CD4-positive, alpha-beta T cell (primary cell): ENCODE data around the gene NPNT. TPM values are rescaled to one million over a fixed set of nuclear protein-coding genes. Genes with fewer than 3 reads are reported as not detected.

Experiments used
- ATAC-seq: fragments of 200-7000 bp; cut with Tn5 transposase; one replicate; pipeline ENCODE4 v1.10.0; 2022; ENCODE audit warnings: mild to moderate bottlenecking; ENCODE audit not compliant: poor library complexity
- CTCF ChIA-PET: fragments of 350-600 bp; sonication (Branson Sonifier 250); formaldehyde crosslinking; loops from one replicate; lab custom pipeline; 2021; ENCODE audit warnings: antibody characterized with exemption, inconsistent platforms; lab: Charles Lee
- POLR2A ChIA-PET: fragments of 350-600 bp; sonication (Branson Sonifier 250); formaldehyde crosslinking; loops from one replicate; lab custom pipeline; 2021; ENCODE audit warnings: antibody characterized with exemption, inconsistent platforms; lab: Charles Lee
- DNase-seq, 14 experiments: peaks; one replicate each; pipeline ENCODE4 v3.0.0-alpha.2; 2013 to 2020; ENCODE audit warnings: mixed read lengths in 2 of 14
- H3K27ac ChIP-seq, 2 donors: one replicate each; pipeline versions ENCODE4 v1.5.1 to v1.7.0; 2013; ENCODE audit warnings: low read length in 2 of 2, low read depth in 1 of 2, mild to moderate bottlenecking in 1 of 2
- H3K27me3 ChIP-seq, 2 experiments: 1 replicate in 1 of 2; 2 replicates in 1 of 2; pipeline versions ENCODE4 v1.6.1 to v1.7.0; 2013; ENCODE audit warnings: low read length in 2 of 2, control low read depth in 1 of 2, mild to moderate bottlenecking in 1 of 2, moderate library complexity in 1 of 2; ENCODE audit not compliant: insufficient read depth in 2 of 2, control insufficient read depth in 1 of 2
- H3K36me3 ChIP-seq: one replicate; pipeline ENCODE4 v1.6.1; 2013; ENCODE audit warnings: low read length, control low read depth; ENCODE audit not compliant: insufficient read depth
- H3K4me1 ChIP-seq: one replicate; pipeline ENCODE4 v1.6.1; 2013; ENCODE audit warnings: low read length, control low read depth; ENCODE audit not compliant: insufficient read depth
- H3K4me3 ChIP-seq: one replicate; pipeline ENCODE4 v1.5.1; 2013; ENCODE audit warnings: mild to moderate bottlenecking, low read length, moderate library complexity
- H3K9me3 ChIP-seq, 2 experiments: 1 replicate in 1 of 2; 2 replicates in 1 of 2; pipeline versions ENCODE4 v1.6.1 to v1.7.0; 2013; ENCODE audit warnings: low read length in 2 of 2, mild to moderate bottlenecking in 2 of 2, control low read depth in 1 of 2, moderate library complexity in 1 of 2; ENCODE audit not compliant: control insufficient read depth in 1 of 2, insufficient read depth in 1 of 2
- H3K27ac Mint-ChIP-seq: one replicate; pipeline ENCODE4 v1.8.0; 2020; ENCODE audit warnings: mixed read lengths
- H3K27me3 Mint-ChIP-seq: one replicate; pipeline ENCODE4 v1.8.0; 2021; ENCODE audit warnings: mixed read lengths
- H3K36me3 Mint-ChIP-seq: one replicate; pipeline ENCODE4 v1.8.0; 2021; ENCODE audit warnings: low read depth, mixed read lengths
- H3K4me1 Mint-ChIP-seq: one replicate; pipeline ENCODE4 v1.8.0; 2021; ENCODE audit warnings: low read depth, mixed read lengths
- H3K4me3 Mint-ChIP-seq: one replicate; pipeline ENCODE4 v1.8.0; 2020; ENCODE audit warnings: mild to moderate bottlenecking, mixed read lengths
- H3K9me3 Mint-ChIP-seq: one replicate; pipeline ENCODE4 v1.8.0; 2020; ENCODE audit warnings: mixed read lengths
- CTCF ChIP-seq: fragments of 200-600 bp; IDR thresholded peaks from one replicate; pipeline ENCODE4 v1.8.0; 2022; ENCODE audit warnings: antibody characterized with exemption, mild to moderate bottlenecking
- intact Hi-C, 2 experiments: fragments of 100-400 bp; cut with DNase I in 1 of 2; cut with micrococcal nuclease in 1 of 2; formaldehyde crosslinking; loops; one replicate each; pipeline versions ENCODE4 v1.15.1 to v1.9.0; 2023 to 2025; cut with DNase I, micrococcal nuclease
- total RNA-seq, 174 experiments: library from RNA in 2 of 174; stranded (reverse) in 2 of 174; gene quantifications; one replicate each; pipeline ENCODE4 v1.2.3 and lab custom pipeline; 2021 to 2026

The NPNT gene
- total RNA-seq, 2 experiments from 2014 or later, result not detected

- no peak for ATAC-seq
- H3K27ac ChIP-seq, result no peak overlapping the region
- no peak for DNase-seq
- no peaks in the 10 kb centered on the region for H3K27me3 ChIP-seq
- no peaks in the 10 kb centered on the region for H3K36me3 Mint-ChIP-seq
- H3K9me3 ChIP-seq, result no peaks in the 10 kb centered on the region
- H3K4me1 Mint-ChIP-seq, result no peaks in the 10 kb centered on the region
- no peak overlapping the region for H3K4me3 Mint-ChIP-seq
- POLR2A ChIA-PET, result no interaction called here
- no peaks in the 10 kb centered on the region for H3K4me1 ChIP-seq
- intact Hi-C loops, result no loop called here
- no peak overlapping the region for H3K27ac Mint-ChIP-seq
- peaks cover 6% of the 10 kb centered on the region for H3K27me3 Mint-ChIP-seq
- no peaks in the 10 kb centered on the region for H3K36me3 ChIP-seq
- CTCF ChIA-PET, result no interaction called here
- no peak for TF ChIP-seq CTCF
- no peak overlapping the region for H3K4me3 ChIP-seq
- H3K9me3 Mint-ChIP-seq, result no peaks in the 10 kb centered on the region
These were observed 75.8 kb downstream of the NPNT start for GRCh38 chr4:105971036-105971435.

GRCh38 chr4:105972946-105973621, 77.8 kb downstream of the NPNT start:
- Mint-ChIP-seq H3K27me3 (peaks cover 6% of the 10 kb centered on the region), H3K36me3 (no peaks in the 10 kb centered on the region), H3K27ac (no peak overlapping the region), H3K4me1 (no peaks in the 10 kb centered on the region), H3K4me3 (no peak overlapping the region), H3K9me3 (no peaks in the 10 kb centered on the region)
- Histone ChIP-seq H3K36me3 (no peaks in the 10 kb centered on the region), H3K27ac (no peak overlapping the region), H3K4me1 (no peaks in the 10 kb centered on the region), H3K4me3 (no peak overlapping the region), H3K27me3 (no peaks in the 10 kb centered on the region), H3K9me3 (no peaks in the 10 kb centered on the region)
- no peak for ATAC-seq
- TF ChIP-seq CTCF, result no peak
- ChIA-PET CTCF (no interaction called here), POLR2A (no interaction called here)
- intact Hi-C loops, result no loop called here
- no peak for DNase-seq

- no peak overlapping the region for H3K4me3 ChIP-seq
- no peak overlapping the region for H3K27ac Mint-ChIP-seq
- no peaks in the 10 kb centered on the region for H3K27me3 Mint-ChIP-seq
- no peak for TF ChIP-seq CTCF
- H3K4me3 Mint-ChIP-seq, result no peak overlapping the region
- H3K36me3 Mint-ChIP-seq, result no peaks in the 10 kb centered on the region
- ATAC-seq (no peak), DNase-seq (no peak)
- peaks cover 2% of the 10 kb centered on the region for H3K9me3 Mint-ChIP-seq
- ChIA-PET POLR2A (no interaction called here), CTCF (no interaction called here)
- H3K4me1 Mint-ChIP-seq, result no peaks in the 10 kb centered on the region
- no peaks in the 10 kb centered on the region for H3K4me1 ChIP-seq
- no peaks in the 10 kb centered on the region for H3K27me3 ChIP-seq
- H3K9me3 ChIP-seq, result no peaks in the 10 kb centered on the region
- no peak overlapping the region for H3K27ac ChIP-seq
- no peaks in the 10 kb centered on the region for H3K36me3 ChIP-seq
- intact Hi-C loops, result no loop called here
These were observed 81.6 kb downstream of the NPNT start for GRCh38 chr4:105976915-105977314.
